Choroid plexus epithelial cell (primary cell): Measurements from ENCODE around the gene GGT5.

ENCODE experiments used
- DNase-seq: peaks from one replicate; pipeline ENCODE4 v3.0.0-alpha.2; 2010; ENCODE audit warnings: low read depth
- H3K4me3 ChIP-seq: 2 replicates; pipeline ENCODE4 v1.5.1; 2011; ENCODE audit warnings: low read depth, mild to moderate bottlenecking, control low read depth, low read length, moderate library complexity
- CTCF ChIP-seq: conservative IDR thresholded peaks from 2 replicates; pipeline ENCODE4 v1.5.1; 2011; ENCODE audit warnings: low read depth, mild to moderate bottlenecking, control low read depth, inconsistent platforms, low read length, moderate library complexity

GGT5 gene

GRCh38 chr22:24179478-24180210 lies 65.2 kb downstream of the GGT5 start:
- TF ChIP-seq CTCF, result no peak
- H3K4me3 ChIP-seq, result no peak overlapping the region
- DNase-seq, result no peak

- DNase-seq, result no peak
- TF ChIP-seq CTCF, result peak; percentile 62
- H3K4me3 ChIP-seq, result no peak overlapping the region
Observed at GRCh38 chr22:24178502-24179440, 66.1 kb downstream of the GGT5 start.

- no peak overlapping the region for H3K4me3 ChIP-seq
- no peak for DNase-seq
- TF ChIP-seq CTCF, result no peak
Observed at GRCh38 chr22:24178021-24178431, 66.9 kb downstream of the GGT5 start.

- H3K4me3 ChIP-seq, result no peak overlapping the region
- TF ChIP-seq CTCF, result no peak
- DNase-seq, result no peak
Observed at GRCh38 chr22:24177456-24177855, 67.4 kb downstream of the GGT5 start.

- no peak for DNase-seq
- H3K4me3 ChIP-seq, result no peak overlapping the region
- TF ChIP-seq CTCF, result no peak
Observed at GRCh38 chr22:24177045-24177444, 67.8 kb downstream of the GGT5 start.

GRCh38 chr22:24176630-24177029 lies 68.3 kb downstream of the GGT5 start:
- no peak for TF ChIP-seq CTCF
- no peak overlapping the region for H3K4me3 ChIP-seq
- DNase-seq, result no peak
